Loucy (cell line): ENCODE measurements around the gene CLMN.

Experiments
- H2AFZ ChIP-seq: fragments of 200-600 bp; sonication (generic); 2 replicates; pipeline ENCODE4 v1.6.0; 2016; ENCODE audit warnings: antibody characterized with exemption, mild to moderate bottlenecking, low read length, moderate library complexity
- H3F3A ChIP-seq: fragments of 200-600 bp; 2 replicates; pipeline ENCODE4 v1.6.0; 2016; ENCODE audit warnings: antibody characterized with exemption, low read depth, mild to moderate bottlenecking
- H3K27me3 ChIP-seq: fragments of 200-600 bp; sonication (generic); 2 replicates; pipeline ENCODE4 v1.6.1; 2014; ENCODE audit warnings: low read length, mild to moderate bottlenecking; ENCODE audit not compliant: insufficient read depth, poor library complexity, severe bottlenecking
- H3K36me3 ChIP-seq: fragments of 200-600 bp; sonication (generic); 2 replicates; pipeline ENCODE4 v1.6.1; 2016; ENCODE audit warnings: low read length; ENCODE audit not compliant: insufficient read depth
- H3K4me1 ChIP-seq: fragments of 200-600 bp; sonication (generic); 2 replicates; pipeline ENCODE4 v1.5.1; 2014; ENCODE audit warnings: low read length, mild to moderate bottlenecking; ENCODE audit not compliant: insufficient read depth, poor library complexity, severe bottlenecking
- H3K4me2 ChIP-seq: fragments of 200-600 bp; sonication (generic); 2 replicates; pipeline ENCODE4 v1.6.0; 2014; ENCODE audit warnings: antibody characterized with exemption, low read length, low read depth, mild to moderate bottlenecking; ENCODE audit not compliant: poor library complexity, severe bottlenecking
- H3K4me3 ChIP-seq: fragments of 200-600 bp; sonication (generic); 2 replicates; pipeline ENCODE4 v1.5.1; 2014; ENCODE audit warnings: low read length, mild to moderate bottlenecking, mixed read lengths; ENCODE audit not compliant: poor library complexity, severe bottlenecking
- H3K79me2 ChIP-seq: fragments of 200-600 bp; sonication (generic); 2 replicates; pipeline ENCODE4 v1.6.1; 2014; ENCODE audit warnings: low read length; ENCODE audit not compliant: insufficient read depth
- H3K9ac ChIP-seq: fragments of 200-600 bp; sonication (generic); 2 replicates; pipeline ENCODE4 v1.6.0; 2014; ENCODE audit warnings: mild to moderate bottlenecking, low read depth, low read length, moderate library complexity; ENCODE audit not compliant: poor library complexity, severe bottlenecking
- H3K9me2 ChIP-seq: fragments of 200-600 bp; sonication (generic); replicated peaks from 2 replicates; pipeline ENCODE4 v1.6.1; 2016; ENCODE audit warnings: low read depth, low read length, mixed read lengths
- H3K9me3 ChIP-seq: fragments of 200-600 bp; sonication (generic); 2 replicates; pipeline ENCODE4 v1.6.1; 2014; ENCODE audit warnings: mild to moderate bottlenecking, antibody characterized with exemption, low read length, low read depth; ENCODE audit not compliant: insufficient read depth
- H4K20me1 ChIP-seq: fragments of 200-600 bp; sonication (generic); 2 replicates; pipeline ENCODE4 v1.6.0; 2014; ENCODE audit warnings: antibody characterized with exemption, low read length, mild to moderate bottlenecking; ENCODE audit not compliant: insufficient read depth, poor library complexity, severe bottlenecking
- EZH2phosphoT487 ChIP-seq: fragments of 200-600 bp; IDR thresholded peaks from 2 replicates; pipeline ENCODE4 v1.6.1; 2018; ENCODE audit warnings: antibody characterized with exemption, mild to moderate bottlenecking, moderate library complexity, borderline replicate concordance
- TF ChIP-seq, protein P1 (sequence below): fragments of 200-600 bp; sonication (generic); conservative IDR thresholded peaks from 2 replicates; pipeline ENCODE4 v1.5.1; 2014; ENCODE audit warnings: mild to moderate bottlenecking, antibody characterized with exemption, low read length

The CLMN gene

DNA sequence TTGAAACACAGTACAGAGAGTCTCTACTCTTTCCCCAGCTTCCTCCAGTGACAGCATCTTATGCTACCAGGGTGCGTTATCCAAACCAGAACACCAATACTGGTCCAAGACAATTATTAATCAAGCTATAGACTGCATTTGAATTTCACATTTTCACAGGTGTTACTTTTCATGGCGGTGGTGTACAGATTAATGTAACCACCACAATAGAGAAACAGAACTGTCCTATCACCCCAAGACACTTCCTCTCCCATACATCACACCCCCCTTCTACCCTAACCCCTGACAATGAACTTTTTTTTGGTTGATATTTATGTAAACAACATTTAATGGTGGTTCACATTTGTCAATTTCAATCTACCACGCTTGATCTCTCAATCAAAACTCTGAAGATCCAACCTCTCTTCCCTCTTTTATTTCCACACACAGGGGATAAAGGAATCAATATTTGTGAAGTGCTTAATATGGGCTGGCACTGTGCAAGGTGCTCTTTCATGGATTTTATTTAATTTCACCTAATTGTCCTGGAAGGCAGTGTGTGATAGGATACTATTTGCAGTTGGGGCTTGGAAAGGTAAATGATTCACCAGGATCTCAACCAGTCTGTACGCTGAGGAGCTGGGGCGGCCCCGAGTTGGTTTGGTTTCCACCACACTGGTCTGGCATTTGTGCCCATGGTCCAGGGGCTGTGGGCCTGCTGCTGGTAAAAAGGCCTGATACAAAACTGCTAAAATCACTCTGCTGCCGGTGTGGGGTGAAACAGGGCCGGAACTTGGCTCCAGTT, 107.8 kb downstream of the CLMN start:
- TF ChIP-seq, protein P1, sequence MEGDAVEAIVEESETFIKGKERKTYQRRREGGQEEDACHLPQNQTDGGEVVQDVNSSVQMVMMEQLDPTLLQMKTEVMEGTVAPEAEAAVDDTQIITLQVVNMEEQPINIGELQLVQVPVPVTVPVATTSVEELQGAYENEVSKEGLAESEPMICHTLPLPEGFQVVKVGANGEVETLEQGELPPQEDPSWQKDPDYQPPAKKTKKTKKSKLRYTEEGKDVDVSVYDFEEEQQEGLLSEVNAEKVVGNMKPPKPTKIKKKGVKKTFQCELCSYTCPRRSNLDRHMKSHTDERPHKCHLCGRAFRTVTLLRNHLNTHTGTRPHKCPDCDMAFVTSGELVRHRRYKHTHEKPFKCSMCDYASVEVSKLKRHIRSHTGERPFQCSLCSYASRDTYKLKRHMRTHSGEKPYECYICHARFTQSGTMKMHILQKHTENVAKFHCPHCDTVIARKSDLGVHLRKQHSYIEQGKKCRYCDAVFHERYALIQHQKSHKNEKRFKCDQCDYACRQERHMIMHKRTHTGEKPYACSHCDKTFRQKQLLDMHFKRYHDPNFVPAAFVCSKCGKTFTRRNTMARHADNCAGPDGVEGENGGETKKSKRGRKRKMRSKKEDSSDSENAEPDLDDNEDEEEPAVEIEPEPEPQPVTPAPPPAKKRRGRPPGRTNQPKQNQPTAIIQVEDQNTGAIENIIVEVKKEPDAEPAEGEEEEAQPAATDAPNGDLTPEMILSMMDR, result no peak
- H3K4me3 ChIP-seq, result no peak overlapping the region
- H3K79me2 ChIP-seq, result no peaks in the 10 kb centered on the region
- no peak overlapping the region for H3K9ac ChIP-seq
- no peaks in the 10 kb centered on the region for H4K20me1 ChIP-seq
- no peaks in the 10 kb centered on the region for H3K9me2 ChIP-seq
- H3K9me3 ChIP-seq, result no peaks in the 10 kb centered on the region
- no peaks in the 10 kb centered on the region for H3K36me3 ChIP-seq
- H3K4me1 ChIP-seq, result no peaks in the 10 kb centered on the region
- no peaks in the 10 kb centered on the region for H3F3A ChIP-seq
- no peak overlapping the region for H2AFZ ChIP-seq
- no peaks in the 10 kb centered on the region for H3K27me3 ChIP-seq
- no peak overlapping the region for H3K4me2 ChIP-seq

- Histone ChIP-seq H3K9me3 (no peaks in the 10 kb centered on the region), H3F3A (no peaks in the 10 kb centered on the region), H3K4me2 (no peak overlapping the region), H3K36me3 (no peaks in the 10 kb centered on the region), H4K20me1 (no peaks in the 10 kb centered on the region), H3K79me2 (no peaks in the 10 kb centered on the region), H2AFZ (no peak overlapping the region), H3K4me1 (no peaks in the 10 kb centered on the region), H3K27me3 (no peaks in the 10 kb centered on the region), H3K9ac (no peak overlapping the region), H3K9me2 (no peaks in the 10 kb centered on the region), H3K4me3 (no peak overlapping the region)
- no peak for TF ChIP-seq EZH2phosphoT487
- TF ChIP-seq, protein P1, result no peak
Measured at GRCh38 chr14:95210699-95211098, 109.0 kb downstream of the CLMN start.

- Histone ChIP-seq H3K79me2 (no peaks in the 10 kb centered on the region), H4K20me1 (no peaks in the 10 kb centered on the region)
- TF ChIP-seq, protein P1, result no peak
- no peak for TF ChIP-seq EZH2phosphoT487
Measured at GRCh38 chr14:95208598-95208997, 111.1 kb downstream of the CLMN start.

More at GRCh38 chr14:95208598-95208997, 111.1 kb downstream of the CLMN start:
- no peak overlapping the region for H2AFZ ChIP-seq
- no peaks in the 10 kb centered on the region for H3K27me3 ChIP-seq
- H3K4me1 ChIP-seq, result no peaks in the 10 kb centered on the region
- H3K9me3 ChIP-seq, result no peaks in the 10 kb centered on the region
- no peak overlapping the region for H3K4me2 ChIP-seq
- no peaks in the 10 kb centered on the region for H3K9me2 ChIP-seq
- no peak overlapping the region for H3K4me3 ChIP-seq
- no peaks in the 10 kb centered on the region for H3K36me3 ChIP-seq
- no peak overlapping the region for H3K9ac ChIP-seq
- no peaks in the 10 kb centered on the region for H3F3A ChIP-seq
